Stimulated activated CD4-positive, alpha-beta T cell treated with anti-CD3 and anti-CD28 coated beads, TNF-alpha, amount 100 ng/mL, for 1 hour (primary cell): ENCODE measurements around the gene IL1A.

Experiments used
- DNase-seq, 3 donors: peaks; one replicate each; pipeline ENCODE4 v3.0.0-alpha.2; 2020; ENCODE audit warnings: low read depth in 3 of 3, low spot score in 1 of 3

Gene IL1A

DNA sequence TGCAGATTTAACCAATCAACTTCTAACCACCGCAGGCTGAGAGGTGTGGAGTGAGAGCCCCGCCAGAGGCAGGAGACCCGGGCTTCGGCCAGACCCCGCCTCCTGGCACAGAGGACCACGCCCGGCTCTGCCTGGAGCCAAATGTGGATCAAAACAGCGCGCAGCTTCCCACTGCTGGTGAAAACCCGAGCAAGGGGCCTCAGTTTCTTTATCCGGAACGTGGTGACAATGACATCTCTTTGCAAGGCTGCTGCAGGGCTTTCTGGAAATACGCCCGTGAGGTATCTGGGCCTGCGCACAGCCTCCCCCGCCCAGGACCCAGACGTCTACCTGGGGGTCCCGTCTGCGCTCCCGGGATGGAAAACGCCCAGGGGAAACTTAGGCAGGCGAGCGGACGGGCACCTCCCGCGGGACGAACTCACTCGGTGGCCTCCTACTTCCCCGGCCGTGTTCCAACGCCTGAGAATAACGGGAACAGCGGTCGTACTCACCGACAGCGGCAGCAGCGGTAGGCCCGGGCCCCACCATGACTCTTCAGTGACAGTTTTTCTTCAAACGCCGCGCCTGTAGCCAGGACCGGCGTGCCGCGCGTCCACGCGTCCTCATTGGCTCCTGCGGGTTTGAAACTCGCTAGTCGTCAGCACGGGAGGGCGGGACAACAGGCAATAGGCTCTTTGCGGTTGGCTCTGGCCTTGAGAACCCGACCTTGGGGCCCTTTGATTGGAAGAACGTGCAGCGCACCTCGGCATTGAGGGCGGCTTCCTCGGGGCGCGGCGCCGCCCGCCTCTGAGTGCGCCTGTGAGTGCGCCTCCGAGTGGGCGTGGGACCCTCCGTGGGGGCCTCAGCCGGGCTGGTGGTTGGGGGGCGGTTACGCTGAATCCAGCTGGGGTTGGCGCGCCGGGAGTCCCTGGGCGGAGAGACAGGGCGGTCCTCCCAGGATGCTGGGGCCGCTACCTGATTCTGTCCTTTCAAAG, 19.9 kb downstream of the IL1A start, which contains the start of gene CKAP2L:
CKAP2L (minus strand) TSS at position 539 of the 974 bp plus-strand sequence; CDS start at position 528, 11 bp downstream.
- peak; percentile 82 to 85 (median 83) for DNase-seq

DNA sequence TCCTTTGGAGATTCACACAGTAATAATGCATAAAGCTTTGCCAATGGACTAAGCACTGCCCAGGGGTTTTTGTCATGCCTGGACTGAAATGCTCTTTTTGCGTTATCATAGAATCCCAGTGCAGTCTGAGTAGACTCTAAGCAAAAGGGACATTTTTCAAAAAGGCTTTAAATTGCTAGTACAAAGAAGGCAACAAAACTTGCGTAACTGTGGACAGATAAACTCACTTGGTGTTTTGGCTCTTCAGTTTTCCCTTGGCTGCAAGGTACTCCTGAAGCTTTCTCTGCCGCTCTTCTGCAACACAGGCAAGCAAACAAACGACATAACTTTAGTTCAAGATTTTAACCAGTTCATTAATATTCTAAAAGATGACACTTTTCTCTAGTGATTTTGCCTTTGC, 22.0 kb downstream of the IL1A start:
- no peak for DNase-seq

DNA sequence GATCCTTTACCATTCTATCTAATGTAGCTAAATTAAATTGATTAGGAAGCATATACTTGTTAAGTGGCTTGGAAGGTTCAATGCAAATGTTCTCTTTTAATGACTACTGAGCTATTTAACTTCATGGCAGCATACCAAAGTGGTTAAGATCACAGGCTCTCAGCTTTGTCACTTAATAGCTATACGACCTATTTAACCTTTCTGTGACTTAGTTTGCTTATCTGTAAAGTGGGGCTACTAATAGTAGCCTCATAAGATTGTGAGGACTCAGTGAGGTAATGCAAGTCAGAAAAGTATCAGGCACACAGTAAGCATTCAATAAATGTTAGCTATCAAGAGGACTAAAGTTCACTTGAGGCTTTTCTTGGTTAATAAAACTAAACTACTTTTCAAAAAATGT, 24.1 kb downstream of the IL1A start:
- DNase-seq: no peak

DNA sequence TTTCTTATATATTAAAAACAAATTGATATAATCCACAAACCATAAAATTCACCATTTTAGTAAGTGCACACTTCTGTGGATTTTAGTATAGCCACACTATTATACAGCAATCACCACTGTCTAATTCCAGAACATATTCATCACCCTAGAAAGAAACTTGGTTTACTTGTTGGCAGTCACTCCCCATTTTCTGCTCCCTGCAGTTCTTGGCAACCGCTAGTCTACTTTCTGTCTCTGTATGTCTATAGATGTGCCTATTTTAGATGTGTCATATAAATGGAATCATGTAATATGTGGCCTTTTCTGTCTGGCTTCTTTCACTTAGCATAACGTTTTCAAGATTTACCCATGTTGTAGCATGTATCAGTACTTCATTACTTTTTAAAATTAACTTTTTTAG, 25.6 kb downstream of the IL1A start:
- DNase-seq: no peak

DNA sequence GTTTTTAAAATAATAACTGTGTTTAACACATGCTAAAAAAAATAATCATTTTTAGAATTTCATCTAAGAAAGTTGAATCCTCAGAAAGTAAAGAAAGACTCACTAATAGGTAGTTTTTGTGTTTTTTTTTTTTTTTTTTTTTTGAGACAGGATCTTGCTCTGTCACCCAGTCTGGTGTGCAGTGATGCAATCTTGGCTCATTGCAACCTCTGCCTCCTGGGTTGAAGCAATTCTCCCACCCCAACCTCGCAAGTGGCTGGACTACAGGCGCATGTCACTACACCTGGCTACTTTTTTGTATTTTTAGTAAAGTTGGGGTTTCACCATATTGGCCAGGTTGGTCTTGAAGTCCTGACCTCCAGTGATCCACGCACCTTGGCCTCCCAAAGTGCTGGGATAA, 27.0 kb downstream of the IL1A start:
- DNase-seq: no peak

DNA sequence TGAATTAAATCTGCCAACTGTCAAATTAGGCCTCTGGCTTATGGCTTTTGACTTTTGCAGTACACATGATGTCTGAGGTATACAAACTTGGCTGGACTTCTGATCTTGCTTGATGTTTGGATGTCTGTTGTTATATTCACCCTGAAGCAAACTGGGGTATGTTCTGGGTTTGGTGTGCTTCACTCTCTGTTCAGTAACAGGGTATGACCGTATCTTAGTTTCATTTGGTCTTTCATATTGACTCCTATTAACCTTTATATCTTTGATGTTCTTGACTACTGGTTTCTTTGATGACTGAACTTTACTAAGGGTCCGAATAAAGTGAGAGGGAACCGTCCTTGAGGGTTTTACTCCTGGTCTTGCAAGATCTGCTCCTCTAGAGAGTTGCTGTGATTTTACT, 28.1 kb downstream of the IL1A start:
- no peak for DNase-seq

DNA sequence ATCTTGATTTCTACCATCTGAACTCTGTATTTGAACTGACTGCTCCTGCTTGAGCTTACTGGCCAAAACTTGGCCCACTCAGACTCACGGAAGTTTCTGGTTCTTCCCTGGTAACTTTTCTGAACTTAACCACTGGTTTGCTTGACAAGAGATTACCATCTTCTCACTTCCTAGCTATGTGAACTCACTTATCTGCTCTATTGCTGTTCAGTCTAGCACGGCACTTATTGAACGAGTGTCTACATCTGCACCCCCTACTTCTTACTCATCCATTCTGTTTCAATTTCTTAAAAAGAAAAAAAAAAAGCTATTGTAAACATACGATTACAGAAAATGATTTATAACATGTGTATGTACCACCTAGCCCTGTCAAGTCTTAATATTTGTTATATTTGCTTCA, 28.8 kb downstream of the IL1A start:
- no peak for DNase-seq

DNA sequence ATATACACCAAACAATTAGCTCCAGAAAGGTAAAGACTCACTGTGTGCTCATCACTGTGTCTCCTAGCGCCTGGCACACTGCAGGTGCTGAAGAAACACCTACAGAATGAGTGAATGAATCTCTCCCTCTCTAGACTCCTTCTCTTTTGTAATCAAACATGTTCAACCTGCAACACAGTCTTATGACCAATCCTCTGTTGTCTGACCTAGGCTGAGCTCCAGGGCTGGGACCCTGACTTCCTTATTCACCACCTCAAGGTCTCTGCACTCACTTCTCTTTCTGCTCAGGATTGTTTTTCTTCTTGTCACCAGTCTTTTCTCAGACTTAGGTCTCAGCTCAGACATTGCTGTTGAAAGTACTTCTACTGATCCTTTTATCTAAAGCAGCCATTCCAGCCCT, 29.7 kb downstream of the IL1A start:
- DNase-seq: no peak

DNA sequence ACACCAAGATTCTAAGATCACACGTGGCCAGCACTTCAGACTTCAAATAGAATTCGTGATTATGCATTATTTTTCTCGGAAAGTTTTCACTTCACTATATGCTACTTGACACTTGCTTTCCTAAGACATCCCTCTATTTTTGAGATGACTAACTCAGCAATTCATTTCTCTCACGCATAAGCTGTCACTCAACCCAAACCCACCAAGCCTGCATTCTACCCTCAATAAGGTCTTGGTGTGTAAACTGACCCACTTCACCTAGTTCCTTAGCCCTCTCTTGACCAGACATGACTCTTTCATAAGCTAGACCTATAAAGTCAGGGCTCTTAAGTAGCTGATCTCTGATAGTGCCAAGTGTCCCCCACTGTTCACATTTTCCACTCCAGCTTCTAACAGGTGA, 31.6 kb downstream of the IL1A start:
- no peak for DNase-seq

DNA sequence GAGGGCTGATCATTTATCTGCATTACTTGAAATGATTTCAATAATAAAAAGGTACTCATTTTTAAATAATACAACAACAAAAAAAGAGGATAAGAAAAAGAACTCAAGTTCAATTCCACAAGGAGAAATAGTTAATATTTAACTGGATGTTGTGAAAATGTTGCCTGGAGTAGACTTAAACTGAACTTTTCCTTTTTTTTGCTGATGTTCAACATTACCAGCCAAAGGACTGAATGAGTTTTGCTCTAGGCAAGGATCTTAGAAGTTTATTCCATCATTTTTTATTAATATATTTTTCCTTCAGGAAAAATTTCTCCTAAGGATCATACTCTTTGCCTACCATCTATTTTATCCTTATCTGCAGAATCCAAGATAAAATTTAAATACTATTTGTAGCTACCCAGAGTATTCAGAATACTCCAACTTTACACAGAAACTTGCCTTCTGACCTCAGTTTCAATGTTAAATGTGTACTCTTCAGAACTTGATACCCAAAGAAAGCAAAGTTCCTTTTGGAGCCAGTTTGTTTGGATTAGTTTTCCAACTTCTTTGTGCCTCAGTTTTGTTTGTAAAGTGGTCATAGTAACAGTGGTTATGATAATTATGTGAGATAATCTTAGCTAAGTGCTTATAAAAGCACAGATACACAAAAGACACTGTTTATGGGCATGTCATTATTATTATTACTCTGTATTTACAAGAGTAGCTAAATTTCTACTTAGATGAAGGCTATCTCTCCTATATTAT, 32.7 kb downstream of the IL1A start:
- no peak for DNase-seq

DNA sequence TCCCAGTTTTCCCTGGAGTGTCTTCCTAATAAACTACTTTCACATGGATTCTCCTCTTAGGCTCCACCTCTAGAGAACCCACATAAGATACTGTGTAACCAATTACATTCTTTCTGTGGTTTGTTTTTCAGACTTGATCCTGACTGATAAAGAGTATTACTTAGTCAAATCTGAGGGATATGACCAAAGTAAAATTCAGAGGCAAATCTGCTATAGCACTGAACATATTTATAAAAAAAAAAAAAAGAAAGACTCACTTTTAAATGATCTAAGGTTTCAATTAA, 33.8 kb downstream of the IL1A start:
- DNase-seq: no peak

DNA sequence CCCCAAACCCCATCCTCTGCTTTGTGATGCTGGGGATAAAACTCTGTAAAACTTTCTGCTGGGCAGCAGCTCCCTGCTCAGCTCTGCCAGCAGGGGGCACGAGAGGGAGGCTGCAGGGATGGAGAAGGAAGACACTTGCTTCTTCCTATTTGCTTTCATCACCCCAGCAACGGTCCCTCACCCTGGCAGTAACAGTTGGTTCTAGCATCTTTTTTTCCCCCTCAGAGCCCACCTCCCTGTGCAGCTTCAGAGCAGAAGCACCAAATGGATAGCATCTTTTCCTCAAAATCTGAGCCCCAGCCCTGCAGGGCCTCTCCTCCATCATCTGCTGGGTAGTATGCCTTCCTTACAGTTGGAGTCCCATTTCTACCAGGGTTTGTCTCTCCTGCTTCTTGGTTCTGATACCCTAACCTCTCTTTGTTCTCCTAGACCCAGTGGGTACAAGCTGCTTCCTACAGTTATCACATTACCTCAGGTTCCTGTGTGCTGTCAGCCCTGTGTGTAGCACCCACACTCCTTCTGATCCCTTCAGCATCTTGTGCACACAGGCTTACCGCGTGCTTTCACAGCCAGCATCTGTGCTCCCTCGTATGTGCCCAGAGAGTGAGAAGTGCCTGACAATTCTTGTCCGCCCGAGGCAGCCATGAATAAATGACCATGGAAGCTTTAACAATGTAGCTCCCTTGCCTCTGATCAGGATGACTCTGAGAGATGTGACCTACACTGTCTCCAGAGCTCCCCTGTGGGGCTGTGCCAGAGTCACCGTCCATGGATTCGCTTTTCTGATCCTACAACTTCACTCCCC, 34.3 kb downstream of the IL1A start:
- peak; percentile 50 to 81 (median 54) for DNase-seq

DNA sequence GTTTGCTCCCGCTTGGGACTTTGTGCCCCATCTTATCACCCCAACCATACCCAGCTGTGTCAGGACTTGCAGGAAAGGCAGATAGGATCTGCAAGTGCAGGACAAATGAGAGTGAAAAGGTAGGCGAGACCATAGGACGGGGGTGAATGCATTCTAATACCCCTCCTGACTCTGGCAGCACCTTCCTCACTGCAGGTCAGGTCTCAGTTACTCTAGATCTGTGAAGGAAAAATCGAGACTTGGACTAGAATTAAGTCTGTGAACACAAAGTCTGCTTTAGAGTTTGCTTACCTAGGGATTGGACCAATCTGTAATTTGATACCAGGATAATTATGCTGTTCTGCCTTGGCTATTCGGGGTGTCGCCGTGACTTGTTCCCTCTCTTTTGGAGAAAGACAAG, 43.8 kb downstream of the IL1A start:
- no peak for DNase-seq

DNA sequence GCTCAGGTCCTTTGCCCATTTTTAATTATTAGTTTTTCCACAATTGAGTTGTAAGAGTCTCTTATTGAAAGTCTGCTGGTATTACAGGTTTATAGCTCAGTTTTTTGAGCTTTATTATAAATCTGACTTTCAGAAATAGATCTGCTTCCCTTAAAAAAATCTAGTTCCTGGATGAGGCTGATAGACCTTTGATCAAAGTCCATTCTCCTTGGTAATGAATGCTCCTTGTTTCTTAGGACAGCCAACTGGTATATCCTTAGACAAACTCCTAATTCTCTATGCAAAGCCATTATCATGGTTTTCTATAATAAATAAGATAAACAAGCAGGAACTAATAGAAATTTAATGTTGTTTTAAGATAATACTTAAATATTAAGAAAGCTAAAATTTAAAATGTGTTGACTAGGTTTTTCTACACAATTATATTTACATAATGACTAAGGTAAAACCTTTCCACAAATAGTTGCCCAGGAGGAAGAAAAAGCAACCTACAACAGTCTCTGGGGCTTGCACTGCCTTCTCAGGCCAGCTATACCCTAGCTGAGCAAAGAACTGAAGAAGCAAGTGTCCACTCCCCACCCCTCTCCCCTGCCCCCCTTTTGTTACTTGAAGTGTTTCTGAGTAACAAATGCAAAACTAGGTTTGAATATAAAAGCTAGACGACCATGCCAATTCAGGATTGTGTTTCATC, 46.6 kb downstream of the IL1A start:
- no peak for DNase-seq

DNA sequence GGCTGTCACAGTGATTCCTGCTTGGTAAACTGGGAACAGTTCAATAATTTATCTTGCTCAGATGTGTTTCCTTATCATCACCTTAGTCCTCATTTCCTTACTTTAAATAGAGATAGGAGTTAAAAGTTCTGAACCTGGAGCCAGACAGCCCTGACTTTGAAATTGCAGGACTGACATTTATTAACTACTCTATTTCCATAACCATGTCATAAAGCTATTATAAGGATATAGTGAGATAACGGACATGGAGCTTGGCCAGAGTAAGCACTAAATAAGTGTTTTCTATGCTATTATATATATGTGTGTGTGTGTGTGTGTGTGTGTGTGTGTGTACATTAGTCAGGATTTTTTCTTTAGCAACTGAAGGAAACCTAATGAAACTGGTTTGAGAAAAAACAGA, 50.4 kb downstream of the IL1A start:
- DNase-seq: no peak

DNA sequence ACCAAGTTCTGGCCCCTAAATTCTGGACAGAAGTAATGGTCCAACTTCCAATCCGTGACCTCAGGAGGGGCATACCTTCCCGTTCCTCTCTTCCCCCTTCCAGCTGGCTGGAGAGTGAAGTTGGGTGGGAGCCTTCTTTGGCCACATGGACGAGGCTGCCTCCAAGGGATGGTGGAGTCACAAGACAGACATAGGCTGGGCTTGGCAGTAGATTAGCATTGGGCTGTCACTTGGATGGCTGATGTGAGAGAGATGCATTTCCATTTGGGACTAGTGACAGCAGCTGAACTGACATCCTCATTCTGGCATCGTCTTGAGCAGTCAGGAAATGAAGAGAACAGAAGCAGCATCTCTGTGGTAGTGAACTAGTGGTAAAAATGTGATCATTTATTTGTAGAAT, 50.8 kb downstream of the IL1A start:
- DNase-seq: no peak

DNA sequence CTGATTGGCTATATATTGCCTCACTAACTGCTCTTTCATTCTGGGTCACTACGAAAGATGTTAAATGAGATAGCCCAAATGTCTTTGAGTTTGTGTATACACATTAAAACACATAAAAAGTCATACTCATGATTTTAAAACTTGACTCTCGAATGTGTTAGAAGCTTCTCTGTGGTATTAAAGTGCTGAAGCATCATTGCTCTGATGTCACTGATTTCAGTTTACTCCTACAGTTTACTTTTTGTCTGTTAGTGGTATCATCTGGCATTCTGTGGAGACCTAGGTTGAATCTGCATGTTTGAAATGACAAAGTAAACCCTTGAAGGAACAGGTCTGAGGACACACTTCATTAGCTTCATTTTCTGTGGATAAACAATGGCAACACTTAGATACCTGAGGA, 52.8 kb downstream of the IL1A start:
- DNase-seq: no peak

DNA sequence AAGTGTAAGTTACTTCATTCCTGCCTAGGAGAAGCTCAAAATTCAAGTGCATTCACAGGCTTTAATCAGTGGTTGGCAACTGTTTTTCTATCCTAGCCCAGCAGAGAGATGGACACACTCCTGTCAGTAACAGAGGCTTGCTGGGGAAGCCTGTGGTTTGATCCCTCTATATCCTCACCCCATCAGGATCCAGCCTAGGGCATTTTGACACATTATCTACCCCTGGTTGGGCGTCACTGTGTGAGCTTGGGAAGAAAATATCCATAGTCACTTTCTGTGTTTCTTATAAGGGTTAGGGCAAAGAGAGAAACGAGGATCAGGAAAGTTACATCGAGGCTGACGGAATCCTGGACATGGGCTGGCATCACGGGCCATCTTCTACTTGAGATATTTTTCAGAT, 53.5 kb downstream of the IL1A start:
- no peak for DNase-seq

DNA sequence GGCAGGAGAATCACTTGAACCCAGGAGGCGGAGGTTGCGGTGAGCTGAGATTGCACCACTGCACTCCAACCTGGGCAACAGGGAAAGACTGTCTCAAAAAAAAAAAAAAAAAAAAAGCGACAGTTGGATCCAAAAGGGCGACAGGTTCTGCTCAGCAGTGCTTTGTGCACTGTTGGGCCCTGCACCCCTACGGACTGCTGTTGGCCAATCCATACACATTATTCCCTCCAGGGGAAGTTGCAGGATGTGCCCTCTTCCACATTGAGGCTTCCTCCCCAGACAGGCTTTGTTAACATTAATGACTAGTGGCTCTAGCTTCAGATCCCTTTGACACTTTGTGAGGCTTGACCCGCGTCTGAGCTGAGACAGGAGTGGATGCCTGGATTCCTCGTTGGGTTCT, 54.1 kb downstream of the IL1A start:
- DNase-seq: no peak

DNA sequence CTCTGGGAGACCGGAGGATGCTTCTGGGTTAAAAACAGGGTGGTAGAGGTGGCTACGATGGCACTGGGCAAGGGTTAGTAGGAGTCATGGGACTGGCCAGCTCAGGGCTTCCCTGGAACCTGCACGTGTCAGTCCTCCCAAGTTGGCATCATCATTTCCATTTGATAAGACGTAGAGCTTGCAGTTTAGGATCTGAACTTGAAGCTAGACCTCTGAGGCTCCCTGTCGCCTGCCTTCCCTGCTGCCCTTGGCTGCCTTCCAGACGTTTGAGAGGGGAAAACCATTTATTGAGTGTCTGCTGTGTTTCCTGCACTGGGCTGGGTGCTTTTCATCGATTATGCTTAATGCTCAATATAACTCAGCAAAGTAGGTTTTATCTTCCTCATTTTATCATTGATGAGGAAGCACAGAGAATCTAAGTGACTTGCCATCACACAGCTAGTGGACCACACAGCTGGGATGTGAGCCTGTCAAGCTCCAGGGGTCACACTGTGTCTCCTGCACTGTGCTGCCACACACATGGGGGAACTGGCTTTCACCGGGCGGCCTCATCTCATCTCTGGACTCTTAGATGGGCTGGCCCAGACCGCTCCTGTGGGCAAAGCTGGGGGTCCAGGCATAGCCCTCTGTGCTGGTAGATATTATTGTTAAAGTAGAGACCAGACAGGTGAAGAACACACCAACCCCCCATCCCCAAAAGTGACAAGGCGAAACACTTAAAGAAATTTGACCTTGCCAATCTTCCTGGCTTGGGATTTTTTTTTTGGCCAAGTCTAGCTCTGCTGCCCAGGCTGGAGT, 55.7 kb downstream of the IL1A start:
- no peak for DNase-seq
